Measurements from ENCODE around the gene PTK7.

GRCh38 chr6:43089467-43089866 lies 13.4 kb downstream of the PTK7 start:
- TF ChIP-seq, protein P1, sequence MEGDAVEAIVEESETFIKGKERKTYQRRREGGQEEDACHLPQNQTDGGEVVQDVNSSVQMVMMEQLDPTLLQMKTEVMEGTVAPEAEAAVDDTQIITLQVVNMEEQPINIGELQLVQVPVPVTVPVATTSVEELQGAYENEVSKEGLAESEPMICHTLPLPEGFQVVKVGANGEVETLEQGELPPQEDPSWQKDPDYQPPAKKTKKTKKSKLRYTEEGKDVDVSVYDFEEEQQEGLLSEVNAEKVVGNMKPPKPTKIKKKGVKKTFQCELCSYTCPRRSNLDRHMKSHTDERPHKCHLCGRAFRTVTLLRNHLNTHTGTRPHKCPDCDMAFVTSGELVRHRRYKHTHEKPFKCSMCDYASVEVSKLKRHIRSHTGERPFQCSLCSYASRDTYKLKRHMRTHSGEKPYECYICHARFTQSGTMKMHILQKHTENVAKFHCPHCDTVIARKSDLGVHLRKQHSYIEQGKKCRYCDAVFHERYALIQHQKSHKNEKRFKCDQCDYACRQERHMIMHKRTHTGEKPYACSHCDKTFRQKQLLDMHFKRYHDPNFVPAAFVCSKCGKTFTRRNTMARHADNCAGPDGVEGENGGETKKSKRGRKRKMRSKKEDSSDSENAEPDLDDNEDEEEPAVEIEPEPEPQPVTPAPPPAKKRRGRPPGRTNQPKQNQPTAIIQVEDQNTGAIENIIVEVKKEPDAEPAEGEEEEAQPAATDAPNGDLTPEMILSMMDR (IDR thresholded peaks at IDR 0.05; ENCODE audit: low read depth, low read length): no peak
- TF ChIP-seq EZH2phosphoT487 (IDR thresholded peaks at IDR 0.05; ENCODE audit: low read depth): no peak
